ENCODE data around the gene AGL.

- no peak for TF ChIP-seq POLR2AphosphoS5 (IDR thresholded peaks at IDR 0.05; ENCODE audit: borderline replicate concordance, low read depth, low read length)
- no peak for TF ChIP-seq EZH2 (IDR thresholded peaks at IDR 0.05)
- no peak for TF ChIP-seq FOXP2 (optimal IDR thresholded peaks at IDR 0.05; ENCODE audit: control extremely low read depth, extremely low read length, insufficient read depth)
Observed at GRCh38 chr1:99855914-99856450, 5.8 kb downstream of the AGL start.
